CD4-positive, alpha-beta T cell treated with Interleukin-4 for 4 hours (primary cell): ENCODE results near the gene GIGYF1.
A peak's percentile ranks its signal among the peaks of the same experiment; 100 is the strongest.
"Not testable (repeated sequence)": the region's sequence is repeated elsewhere in the genome, so short reads cannot be mapped to it uniquely, and the experiment has no call there.

ENCODE experiments used
- DNase-seq: peaks from one replicate; pipeline ENCODE4 v3.0.0-alpha.2; 2020

Gene GIGYF1

DNA sequence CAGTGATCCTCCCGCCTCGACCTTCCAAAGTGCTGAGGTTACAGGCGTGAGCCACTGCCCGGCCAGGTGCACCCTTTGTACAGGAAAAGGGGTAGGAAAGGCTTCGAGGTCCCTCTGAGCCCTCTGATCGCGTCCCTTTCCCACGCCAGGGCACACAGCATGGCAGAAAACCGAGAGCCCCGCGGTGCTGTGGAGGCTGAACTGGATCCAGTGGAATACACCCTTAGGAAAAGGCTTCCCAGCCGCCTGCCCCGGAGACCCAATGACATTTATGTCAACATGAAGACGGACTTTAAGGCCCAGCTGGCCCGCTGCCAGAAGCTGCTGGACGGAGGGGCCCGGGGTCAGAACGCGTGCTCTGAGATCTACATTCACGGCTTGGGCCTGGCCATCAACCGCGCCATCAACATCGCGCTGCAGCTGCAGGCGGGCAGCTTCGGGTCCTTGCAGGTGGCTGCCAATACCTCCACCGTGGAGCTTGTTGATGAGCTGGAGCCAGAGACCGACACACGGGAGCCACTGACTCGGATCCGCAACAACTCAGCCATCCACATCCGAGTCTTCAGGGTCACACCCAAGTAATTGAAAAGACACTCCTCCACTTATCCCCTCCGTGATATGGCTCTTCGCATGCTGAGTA, 12.7 kb upstream of the GIGYF1 start:
- no peak for DNase-seq

DNA sequence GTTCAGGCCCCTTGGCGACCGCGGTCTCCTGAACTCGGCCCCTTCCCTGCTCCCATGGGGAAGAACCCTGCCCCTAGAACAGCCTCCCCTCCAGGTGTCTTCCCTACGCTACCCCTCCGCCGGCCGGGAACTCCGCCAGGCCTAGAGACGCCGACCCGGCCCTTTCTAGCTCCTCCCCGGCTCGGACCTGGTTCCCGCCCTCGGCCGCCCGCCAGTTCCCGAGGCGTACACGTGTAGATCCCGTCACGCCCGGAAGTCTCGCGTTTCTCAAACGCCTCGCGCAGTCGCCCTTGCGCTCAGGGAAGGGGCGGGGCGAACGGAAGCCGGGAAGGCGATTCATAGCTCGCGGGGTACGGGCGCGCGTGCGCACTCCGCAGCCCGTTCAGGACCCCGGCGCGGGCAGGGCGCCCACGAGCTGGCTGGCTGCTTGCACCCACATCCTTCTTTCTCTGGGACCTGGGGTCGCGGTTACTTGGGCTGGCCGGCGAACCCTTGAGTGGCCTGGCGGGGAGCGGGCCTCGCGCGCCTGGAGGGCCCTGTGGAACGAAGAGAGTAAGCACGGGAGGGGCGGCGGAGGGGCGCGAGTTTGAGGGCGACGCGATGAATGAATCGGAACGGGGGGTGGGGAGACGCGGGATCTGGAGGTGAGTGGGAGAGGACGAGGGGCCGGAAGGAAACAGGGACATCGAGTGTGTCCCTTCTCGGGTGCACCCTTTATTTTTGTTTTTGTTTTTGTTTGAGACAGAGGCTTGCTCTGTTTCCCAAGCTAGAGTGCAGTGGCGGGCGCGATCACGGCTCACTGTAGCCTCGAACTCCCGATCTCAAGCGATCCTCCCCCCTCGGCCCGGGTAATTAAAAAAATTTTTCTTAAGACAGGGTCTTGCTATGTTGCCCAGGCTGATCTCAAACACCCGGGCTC, 12.0 kb upstream of the GIGYF1 start, which contains the start of gene POP7:
POP7 (plus strand) TSS at position 369 of the 919 bp plus-strand sequence. CDS start 710 bp downstream, outside the sequence.
- peak; percentile 97 for DNase-seq

DNA sequence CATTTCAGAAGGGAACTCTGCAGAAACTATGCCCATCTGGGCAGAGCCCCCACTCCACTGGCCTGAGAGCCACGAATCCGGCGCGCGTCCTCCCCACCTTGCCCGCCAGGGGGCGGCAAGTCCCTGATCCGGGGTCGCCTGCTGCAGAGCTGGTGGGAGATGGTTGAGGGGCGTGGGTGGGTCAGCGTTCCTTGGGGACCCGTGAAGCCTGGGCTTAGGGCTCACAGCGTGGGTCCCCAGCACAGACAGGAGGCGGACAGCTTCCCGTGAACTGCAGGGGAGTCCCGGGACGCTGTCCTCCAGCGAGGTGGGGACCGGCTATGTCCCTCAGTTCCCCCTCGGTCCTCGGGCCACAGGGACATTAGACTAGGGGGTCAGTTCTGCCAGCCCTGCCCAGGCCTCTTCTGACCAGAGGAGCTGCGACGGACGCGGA, 11.3 kb upstream of the GIGYF1 start:
- DNase-seq: peak; percentile 53

DNA sequence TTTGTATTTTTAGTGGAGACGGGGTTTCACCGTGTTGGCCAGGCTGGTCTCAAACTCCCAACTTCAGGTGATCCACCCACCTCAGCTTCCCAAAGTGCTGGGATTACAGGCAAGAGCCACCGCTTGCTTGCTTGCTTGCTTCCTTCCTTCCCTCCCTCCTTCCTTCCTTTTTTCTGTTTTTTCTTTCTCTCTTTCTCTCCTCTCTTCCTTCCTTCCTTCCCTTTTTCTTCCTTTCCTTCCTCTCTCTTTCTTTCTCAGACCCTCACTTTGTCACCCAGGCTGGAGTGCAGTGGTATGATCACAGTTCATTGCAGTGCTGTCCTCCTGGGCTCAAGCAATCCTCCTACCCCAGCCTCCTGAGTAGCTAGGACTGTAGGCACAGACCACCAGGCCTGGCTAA, 7.0 kb upstream of the GIGYF1 start:
- not testable (repeated sequence) for DNase-seq

DNA sequence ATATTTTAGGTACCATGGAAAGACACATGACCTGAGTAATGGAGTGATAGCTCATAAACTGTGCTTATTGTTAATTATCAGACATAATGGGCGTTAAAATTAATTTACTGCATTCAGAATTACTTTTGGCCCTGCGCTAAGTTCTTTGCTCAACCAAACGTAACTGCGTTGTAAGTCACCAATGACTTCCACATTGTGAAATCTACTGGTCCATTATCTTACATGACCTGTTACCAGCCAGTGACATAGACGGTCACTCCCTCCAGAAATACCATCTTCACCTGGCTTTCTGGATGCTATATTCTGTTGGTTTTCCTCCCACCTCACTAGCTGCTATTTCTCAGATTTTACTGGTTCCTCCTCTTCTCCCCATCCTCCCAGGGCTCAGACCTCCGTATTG, 5.0 kb upstream of the GIGYF1 start:
- no peak for DNase-seq

DNA sequence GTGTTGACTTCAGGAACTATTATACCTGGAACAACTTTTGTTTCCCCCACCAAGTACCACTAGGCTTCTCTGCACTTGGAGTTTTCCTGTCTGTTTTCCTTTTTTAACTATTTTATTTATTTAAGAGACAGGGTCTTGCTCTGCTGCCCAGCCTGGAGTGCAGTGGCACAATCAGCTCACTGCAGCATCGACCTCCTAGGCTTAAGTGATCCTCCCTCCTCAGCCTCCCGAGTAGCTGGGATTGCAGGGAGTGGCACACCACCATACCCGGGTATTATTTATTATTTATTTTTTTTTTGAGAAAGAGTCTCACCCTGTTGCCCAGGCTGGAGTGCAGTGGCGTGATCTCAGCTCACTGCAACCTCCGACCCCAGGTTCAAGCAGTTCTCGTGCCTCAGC, 2.1 kb upstream of the GIGYF1 start:
- DNase-seq: no peak

DNA sequence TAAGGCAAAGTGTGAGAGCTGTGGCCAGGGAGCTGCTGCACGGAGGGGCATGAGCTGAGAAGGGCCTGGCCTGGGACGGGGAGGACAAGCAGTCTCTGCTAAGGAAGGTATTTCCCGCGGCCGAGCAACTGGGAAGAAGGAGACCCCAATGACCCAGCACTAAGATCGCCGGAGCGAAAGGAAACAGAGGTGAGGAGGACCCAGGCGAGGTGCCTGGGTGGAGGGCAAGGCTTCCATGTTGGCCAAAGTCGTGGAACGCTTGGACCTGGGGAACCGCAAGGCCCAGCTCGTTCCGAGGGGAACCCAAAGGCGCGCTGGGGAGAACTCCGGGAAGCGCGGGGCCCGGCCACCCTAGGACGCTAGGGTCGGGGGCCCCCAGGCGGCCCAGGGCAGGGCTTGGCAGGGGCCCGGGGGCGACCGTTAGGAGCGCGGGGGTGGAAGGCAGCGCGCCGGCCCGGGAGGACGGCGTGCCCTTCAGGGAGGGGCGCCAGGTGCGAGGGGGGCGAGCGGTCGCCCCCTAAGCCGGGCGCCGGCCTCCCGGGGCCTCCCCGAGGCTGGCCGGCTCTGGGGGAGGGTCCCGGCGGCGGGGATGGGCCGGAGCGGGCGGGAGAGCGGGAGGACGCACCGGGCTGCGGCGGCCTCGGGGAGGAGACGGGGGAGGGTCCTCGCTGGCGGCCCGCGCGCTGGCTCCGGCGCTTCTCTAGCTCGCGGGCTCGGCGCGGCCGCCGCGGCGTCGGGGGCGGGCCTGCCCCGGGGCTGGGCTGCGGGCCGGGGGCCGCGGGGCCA, 545 bp downstream of the GIGYF1 start:
- DNase-seq: no peak

DNA sequence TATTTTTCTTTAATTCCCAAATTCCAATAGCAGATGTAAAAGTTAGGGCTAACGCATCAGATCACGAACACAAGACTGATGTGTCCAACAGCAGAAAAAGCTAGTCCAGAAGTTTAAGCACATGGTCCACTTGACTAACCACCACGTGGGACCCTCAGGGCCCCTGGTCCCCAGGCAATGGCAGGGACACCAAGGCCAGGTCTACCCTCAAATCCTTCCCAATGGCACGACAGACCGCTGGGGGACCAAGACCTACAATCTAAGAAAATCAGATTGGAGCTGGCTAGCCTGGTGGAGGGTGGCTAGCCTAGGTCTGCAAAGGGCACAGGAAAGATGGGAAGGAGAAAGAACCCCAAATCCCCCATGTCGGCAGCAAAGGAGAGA, 1.5 kb downstream of the GIGYF1 start:
- DNase-seq: no peak

DNA sequence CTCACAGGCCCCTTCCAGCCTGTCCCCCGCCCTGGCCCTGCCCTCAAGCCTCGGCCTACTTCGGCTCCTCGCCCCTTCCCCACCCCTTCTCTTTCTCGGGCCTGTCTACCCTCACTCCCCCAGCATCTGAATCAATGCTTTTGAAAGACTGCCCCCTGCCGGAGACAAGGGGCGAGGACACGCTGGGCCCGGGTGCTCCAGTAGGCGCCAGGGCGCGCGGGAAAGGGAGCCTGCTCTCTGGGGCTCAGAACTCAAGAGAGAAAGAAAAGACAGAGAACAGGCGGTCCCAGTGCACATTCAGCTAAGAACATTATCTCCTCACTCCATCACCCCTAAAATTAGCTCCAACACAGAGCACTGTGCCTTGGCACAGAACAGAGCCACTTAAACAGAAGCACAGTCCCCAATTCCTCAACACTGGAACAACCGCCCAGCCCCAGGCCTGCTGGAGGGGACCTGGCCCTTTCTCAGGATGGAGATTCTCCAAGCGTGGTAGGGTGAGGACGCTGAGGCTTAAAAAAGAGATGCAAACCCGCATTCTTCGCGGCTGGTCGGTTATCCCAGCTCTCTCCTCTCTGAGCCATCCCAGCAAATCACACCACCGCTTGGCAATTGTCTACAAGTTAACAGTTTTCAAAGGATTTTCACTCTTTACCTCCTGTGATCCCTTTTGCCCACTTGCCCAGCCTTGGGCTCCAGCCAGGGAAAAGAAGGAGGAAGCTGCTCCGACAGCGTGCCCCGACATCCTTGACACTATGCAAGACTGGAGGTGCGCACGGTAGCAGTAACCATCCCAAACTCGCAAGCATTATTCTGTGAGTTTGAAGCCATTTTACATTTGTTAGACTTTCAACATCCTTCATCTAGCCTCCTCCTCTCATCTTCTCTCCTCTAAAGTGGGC, 2.1 kb downstream of the GIGYF1 start:
- DNase-seq: peak; percentile 77

DNA sequence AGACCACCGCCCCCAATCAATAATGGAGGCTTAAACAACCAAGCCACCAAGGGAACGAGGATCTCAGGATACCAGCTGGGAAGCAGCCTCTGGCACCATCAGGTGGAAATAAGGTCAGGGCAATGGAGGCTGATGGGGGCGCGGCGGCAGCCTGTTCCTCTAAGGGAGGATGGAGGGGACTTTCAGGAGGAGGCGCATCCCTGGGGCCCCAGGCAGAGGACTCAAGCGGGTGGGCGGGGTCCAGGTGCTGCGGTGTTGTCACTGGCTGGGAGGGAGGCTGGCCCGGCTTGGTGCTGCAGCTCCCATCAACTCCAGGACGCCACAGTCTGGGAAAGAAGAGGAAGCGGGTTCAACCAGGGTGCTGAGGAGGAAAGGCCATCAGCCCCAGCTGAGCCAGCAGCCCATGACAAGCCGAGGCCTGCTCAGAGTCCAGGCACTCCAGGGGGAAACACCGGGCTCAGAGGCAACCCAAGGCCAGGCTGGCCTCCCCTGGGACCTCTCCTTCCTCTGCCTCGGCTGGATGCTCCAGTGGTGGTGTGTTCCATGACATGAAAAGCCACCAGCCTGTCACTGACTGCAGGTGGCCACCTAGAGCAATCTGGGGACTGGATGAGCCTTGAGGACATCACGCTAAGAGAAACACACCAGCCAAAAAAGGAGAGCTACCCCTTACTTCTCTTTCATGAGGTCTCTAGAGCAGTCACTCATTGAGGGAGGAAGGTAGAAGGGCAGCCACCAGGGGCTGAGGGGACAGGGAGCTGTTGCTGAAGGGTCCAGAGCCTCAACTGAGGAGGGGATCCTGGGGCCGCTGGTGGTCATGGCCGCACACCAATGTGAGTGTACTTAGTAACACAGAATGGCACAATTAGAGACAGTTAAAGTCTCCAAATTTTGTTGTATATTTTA, 4.6 kb downstream of the GIGYF1 start:
- DNase-seq: no peak

DNA sequence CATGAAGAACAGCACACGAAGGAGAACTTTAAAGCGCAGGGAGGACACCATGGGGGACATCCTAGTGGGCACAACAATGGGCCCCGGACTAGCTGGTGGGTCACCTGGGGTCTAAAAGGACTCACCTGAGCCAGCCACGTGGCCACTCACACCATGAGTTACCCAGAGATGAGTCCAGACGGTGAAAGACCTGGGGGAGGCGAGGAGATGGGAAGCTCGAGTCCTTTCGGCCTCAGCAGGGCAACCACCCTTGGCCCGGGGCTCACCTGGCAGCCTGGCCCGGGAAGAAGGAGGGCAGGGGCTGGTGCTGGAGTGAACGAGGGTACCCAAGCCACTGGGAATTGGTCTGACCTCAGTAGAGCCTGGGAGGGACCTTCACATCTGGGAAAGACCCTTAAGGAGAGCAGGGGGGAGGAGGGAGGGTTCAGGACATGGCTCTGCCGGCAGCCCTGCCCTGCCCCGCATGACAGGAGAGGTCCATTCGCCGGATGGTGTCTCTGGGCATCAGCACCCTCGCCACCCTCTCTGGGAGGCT, 5.7 kb downstream of the GIGYF1 start:
- DNase-seq: no peak

DNA sequence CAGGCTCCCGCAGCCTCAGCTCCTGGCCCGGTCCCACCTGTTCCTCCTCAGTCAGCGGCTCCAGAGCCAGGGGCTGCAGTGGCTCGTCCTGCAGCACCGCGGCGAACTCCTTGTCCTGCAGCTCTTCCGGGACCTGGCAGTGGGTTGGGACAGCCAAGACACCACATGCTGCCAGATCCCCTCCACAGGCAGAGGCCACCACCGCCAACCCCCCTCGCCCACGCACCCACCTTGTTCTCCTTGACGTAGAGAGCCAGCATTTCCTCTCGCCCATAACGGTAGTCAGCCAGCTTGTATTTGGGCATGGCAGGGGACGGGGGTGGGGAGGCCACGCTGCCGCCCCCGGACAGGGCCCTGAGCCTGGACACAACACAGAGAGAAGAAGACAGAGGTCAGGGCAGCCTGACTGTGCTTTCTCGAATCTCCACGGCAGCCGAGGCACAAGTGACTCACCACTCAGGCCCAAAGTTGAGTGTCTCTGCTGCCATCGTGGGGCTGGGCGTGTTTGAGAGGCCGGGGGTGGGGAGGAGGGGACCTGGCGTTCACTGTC, 6.2 kb downstream of the GIGYF1 start:
- DNase-seq: no peak

DNA sequence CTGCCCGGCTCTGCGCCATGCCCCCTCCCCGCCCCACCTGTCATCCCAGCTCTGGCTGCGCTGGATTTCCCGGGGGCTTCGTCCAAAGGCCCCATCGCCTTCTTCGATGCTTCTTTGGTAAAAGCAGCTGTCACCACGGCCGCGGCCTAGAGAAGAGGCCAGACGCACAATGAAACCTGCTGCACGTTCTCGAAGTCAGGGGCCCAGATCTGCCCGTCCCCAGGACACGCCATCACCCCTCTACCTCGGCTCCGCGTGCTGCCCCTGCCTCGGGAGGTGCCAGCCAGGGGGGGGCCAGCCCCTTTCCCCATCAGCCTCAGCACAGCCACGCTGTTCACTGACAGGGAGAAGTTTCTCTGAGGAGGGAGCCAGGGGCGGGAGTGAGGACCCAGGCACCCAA, 6.8 kb downstream of the GIGYF1 start:
- no peak for DNase-seq

DNA sequence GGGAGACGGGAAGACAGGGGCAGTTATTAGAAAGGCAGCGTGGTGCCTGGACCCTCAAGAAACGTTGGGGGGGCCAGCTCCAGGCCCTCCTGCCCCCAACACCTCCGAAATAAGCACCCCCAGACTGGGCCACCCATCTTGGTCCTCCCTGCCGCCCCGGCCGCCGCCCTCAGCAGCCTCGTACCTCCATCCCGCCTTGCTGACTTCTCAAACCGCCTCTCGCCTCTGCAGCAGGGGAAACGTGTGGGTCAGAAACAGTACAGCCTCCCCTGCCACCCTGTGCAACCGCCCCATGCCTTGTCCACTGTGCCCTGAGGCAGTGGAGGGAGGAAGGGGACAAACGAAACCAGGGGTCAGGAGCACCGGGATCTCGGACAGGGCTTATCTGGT, 7.2 kb downstream of the GIGYF1 start:
- DNase-seq: no peak

DNA sequence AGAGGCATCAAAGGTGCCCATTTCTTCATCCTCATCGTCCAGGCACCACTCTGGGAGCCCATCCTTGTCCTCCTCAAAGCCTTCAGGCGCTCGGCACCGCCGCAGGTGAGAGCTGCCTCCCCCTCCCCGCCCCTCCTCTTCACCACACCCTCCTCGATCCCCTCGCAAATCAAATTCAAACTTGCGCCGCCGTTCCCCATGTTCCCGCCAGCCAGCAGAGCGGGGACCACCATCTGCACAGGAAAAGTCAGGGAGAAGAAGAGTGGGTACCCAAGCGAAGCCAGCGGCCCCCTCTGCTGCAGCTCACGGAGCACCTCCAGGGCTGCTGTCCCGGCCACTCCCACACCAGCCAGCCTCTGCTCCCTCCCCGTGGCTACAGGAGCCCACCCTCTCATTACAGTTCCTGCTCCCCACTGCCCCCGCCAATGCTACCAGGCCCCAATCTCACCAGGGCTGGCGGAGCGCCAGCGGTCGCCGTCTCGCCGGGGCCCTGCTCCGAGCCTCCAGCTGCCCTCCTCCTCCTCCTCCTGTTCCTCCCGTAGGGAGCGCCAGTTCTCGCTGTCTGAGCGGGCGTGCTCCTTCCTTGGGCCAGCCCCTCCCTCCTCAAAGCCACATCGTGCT, 7.7 kb downstream of the GIGYF1 start:
- DNase-seq: no peak

DNA sequence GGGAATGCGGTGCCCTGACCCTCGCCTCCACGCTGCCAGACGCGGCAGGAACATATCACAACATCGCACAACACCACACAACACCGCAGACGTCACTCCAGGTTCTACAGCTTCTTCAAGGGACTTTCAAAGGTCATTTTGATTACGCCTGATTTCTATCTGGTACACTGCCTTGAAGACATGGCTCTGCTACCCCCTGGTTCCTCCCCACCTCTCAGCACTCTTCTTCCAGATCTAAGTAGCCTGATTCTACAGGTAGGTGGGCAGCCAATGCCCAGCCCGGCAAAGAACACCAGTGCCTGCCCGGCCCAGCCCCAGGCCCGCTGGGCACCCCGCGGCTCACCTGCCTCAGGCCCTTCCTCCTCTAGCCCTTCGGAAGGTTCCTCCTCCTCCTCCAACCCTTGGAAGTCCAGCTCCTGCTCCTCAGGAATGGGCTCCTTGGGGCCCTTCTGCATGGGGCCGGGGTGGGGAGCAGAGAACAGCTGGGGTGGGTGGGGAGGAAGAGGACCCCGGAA, 8.4 kb downstream of the GIGYF1 start:
- no peak for DNase-seq

DNA sequence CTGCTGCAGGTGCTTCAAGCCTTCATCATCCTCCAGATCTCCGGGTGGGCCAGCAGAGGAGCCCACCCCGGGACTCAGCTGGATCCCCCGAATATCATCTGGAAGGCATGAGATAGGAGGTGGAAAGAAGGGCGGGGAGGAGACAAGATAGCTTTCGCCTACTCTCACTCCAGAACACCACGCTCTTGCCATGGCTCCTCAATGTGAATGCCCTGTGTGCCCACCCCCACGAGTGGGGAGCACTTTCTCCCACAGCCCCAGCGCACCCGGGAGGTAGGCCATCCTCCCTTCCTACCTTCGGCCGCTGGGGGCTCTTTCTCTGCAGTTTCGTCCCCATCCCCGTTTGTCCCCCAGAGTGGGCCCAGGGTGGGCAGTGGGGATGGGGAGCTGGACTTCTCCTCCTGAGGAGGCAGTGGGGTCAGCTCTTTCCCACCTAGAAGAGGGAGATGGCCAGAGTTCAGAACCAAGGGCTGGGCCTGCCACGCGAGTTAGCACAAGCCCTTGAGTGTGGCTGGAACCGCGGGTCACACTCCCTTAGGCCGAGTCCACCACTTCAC, 8.9 kb downstream of the GIGYF1 start:
- no peak for DNase-seq

DNA sequence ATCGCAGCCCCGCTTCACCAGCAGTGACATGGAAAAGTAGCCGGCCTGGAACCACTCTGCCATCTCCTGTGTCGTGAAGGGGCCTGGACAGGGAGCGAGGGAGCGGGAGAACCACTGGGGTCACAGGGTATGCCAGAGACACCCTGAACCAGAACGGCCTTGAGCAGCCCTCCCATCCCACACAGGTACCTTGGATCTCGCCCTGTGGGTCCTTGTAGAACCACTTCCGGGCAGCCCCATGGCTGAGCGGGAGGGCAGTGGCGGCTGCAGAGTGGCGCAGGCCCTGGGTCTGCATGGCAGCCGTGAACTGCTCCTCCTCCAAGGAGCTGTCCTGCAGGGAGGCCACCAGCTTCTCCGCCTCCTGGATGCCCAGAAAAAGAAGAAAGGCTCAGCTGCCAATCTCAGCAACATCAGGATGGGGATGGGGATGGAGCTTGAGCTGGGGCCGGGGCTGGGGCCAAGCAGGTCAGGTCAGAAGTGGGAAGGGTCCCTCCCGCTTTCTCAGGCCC, 9.5 kb downstream of the GIGYF1 start:
- no peak for DNase-seq
